C4-2B (cell line): ENCODE measurements around the gene TACR1.

Source experiments
- H3K27ac ChIP-seq: fragments of 450-650 bp; 2 replicates; pipeline ENCODE4 v1.5.1; 2017
- CTCF ChIP-seq: fragments of 450-650 bp; conservative IDR thresholded peaks from 2 replicates; pipeline ENCODE4 v1.5.1; 2017; ENCODE audit warnings: mild to moderate bottlenecking
- ZFX ChIP-seq: fragments of 450-650 bp; IDR thresholded peaks from 2 replicates; pipeline ENCODE4 v1.6.1; 2017

The TACR1 gene

GRCh38 chr2:75007061-75007460, 192.3 kb downstream of the TACR1 start:
- TF ChIP-seq CTCF (no peak), ZFX (no peak)
- no peak overlapping the region for H3K27ac ChIP-seq

GRCh38 chr2:75006041-75006440, 193.3 kb downstream of the TACR1 start:
- no peak overlapping the region for H3K27ac ChIP-seq
- TF ChIP-seq ZFX, result no peak
- no peak for TF ChIP-seq CTCF

DNA sequence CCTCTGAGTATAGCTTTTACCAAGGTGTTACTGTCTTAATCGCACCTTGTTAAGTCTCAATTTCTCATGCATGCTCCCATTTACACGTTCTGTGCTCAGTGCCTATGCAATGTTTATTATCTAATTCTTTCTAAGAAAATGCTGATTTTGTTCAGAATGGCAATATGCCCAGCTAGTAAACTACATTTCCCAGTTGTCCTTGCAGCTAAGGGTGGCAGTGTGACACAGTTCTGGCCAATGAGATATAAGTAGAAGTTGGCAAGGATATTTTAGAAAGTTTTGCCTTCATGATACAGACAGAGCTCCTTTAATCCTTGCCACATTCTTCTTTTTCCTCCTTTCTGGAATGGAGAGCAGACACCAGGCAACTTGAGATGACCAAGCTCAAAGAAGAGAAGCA, 195.5 kb downstream of the TACR1 start:
- no peak overlapping the region for H3K27ac ChIP-seq
- TF ChIP-seq ZFX, result no peak
- TF ChIP-seq CTCF, result no peak

DNA sequence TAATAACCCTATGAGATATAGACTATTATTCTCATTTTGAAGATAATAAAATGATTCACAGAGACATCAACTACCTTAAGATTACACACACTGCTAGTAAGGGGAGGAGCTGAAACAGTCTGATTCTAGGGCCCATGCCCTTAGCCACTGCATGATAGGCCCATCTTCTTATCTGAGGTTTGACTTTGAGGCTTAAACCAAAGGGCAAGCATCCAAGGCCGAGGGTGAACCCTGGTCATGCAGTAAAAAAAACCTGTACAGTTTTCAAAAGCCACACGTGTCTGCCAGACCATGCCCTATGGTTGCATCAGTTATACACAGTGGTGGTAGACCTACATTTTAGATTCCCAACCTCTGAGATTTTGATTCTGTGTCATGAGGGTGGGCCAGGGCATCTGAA, 196.0 kb downstream of the TACR1 start:
- TF ChIP-seq CTCF (no peak), ZFX (no peak)
- H3K27ac ChIP-seq, result no peak overlapping the region

DNA sequence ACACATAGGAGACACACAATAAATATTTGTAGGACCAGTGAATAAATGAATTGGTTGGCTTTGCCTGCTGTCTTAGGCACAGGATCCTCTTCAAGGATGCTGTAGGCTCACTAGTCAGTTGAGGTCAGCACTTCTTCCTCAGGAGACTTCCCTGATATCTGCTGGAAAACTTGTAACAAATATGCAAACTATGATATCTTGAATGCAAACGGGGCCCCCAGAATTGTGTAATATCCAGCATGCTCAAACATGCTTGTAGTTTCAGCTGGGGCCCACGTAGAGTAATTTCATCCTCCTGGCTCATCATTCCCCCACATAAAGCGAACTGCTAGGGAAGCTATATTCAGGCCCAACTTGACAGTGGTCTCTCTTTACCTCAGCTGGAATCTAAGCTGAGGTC, 197.3 kb downstream of the TACR1 start:
- H3K27ac ChIP-seq, result no peak overlapping the region
- TF ChIP-seq ZFX, result no peak
- no peak for TF ChIP-seq CTCF

DNA sequence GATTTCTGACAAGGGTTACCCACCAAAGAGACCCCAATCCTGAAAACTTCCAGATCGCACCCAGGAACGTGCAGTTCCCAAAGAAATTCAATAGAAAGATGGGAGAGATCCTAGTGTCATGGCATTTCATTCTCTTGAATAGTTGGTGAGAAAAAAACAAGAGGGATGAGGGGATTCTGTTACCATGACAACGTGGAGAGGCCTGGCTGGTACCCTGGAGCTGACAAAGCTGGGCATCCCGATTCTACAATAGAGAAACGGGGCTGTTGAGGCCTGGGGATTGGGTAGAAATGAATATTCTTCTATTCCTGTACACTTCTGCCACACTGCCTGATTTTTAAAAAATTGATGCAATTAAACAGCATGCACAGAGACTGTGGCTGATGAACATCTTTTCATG, 199.9 kb downstream of the TACR1 start:
- no peak overlapping the region for H3K27ac ChIP-seq
- no peak for TF ChIP-seq ZFX
- no peak for TF ChIP-seq CTCF
